Stimulated activated CD8-positive, alpha-beta memory T cell treated with anti-CD3 and anti-CD28 coated beads, Interleukin-7, amount 100 ng/mL, for 1 hour (primary cell): ENCODE data around the gene DHRS7B.
"Not testable (repeated sequence)": the region's sequence is repeated elsewhere in the genome, so short reads cannot be mapped to it uniquely, and the experiment has no call there.

ENCODE experiments used
- DNase-seq, 2 donors: peaks; one replicate each; pipeline ENCODE4 v3.0.0-alpha.2; 2020; ENCODE audit warnings: low read depth in 2 of 2

The DHRS7B gene

DNA sequence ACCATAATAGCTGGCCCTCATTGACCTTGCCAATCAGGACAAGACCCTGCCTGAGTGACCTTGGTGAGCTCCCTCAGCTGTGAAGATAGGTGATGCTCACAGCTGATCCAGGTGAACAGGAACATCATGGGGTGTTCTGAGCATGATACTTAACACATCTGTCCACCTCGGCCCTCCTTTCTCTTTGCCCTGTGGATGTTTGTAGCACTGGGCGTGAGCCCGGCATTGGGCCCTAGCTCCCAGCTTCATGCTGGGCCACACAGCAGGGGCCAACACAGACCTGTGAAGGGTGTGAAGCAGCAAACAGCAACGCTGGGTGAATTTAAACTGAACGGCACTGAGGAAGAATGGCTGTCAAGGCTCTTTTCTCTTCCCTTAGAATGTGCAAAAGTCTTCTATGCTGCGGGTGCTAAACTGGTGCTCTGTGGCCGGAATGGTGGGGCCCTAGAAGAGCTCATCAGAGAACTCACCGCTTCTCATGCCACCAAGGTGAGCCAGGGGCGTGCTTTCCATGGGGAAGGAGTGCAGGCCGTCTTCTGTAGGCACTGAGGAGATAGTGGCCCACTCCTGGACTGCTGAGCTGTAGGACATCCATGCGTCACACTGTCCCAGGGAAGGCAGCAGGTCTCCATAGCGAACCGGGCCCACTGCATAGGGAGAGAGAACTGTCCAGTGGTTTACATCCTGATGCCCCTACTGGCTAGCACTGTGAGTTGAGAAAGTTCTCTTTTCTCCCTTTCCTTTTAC is 51.3 kb downstream of the DHRS7B start:
- no peak for DNase-seq

DNA sequence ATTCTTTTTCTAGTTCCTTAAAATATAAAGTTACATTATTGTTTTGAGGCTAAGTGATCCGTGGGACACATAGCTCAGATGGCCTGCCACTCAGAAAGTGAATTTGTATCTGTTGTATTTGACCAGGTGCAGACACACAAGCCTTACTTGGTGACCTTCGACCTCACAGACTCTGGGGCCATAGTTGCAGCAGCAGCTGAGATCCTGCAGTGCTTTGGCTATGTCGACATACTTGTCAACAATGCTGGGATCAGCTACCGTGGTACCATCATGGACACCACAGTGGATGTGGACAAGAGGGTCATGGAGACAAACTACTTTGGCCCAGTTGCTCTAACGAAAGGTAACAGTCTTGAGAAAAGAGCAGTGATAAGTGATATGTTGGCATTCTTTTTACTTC is 56.7 kb downstream of the DHRS7B start:
- no peak for DNase-seq

DNA sequence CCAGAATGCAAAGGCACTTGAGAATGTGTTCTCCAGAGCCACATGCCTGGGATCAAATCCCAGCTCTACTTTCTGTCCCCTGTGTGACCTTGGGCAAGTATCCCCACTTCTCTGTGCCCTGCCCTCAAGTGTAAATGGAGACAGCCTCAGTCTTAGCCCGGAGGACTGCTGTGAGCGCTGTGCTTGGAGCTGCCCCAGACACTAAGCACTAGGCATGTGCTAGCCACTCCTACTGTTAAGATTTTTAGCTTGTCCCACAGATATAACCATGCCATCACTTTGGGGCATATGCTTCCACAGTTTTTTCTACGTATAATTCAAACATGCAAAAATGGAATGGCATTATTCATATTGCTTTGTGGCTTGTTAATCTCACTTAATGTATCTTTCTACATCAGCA is 57.8 kb downstream of the DHRS7B start:
- DNase-seq = no peak

DNA sequence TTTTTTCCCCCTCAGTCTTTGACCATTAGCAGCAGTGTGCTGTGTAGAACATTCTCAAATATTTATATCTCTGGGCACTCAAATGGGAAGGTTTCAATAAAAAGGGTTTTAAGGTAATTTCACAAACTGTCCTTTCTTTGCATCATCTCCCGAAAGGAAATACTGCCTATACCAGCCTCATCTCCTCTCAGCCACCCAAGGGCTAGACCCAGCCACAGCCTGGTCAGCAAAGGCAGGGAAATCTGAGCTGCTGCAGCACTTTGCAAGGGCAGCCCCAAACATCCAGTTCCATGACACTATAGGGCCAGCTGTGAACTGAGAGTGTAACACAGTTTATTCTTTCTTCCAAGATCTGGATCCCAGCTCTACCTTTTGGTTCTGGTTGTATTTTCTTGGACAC is 58.3 kb downstream of the DHRS7B start:
- no peak for DNase-seq

DNA sequence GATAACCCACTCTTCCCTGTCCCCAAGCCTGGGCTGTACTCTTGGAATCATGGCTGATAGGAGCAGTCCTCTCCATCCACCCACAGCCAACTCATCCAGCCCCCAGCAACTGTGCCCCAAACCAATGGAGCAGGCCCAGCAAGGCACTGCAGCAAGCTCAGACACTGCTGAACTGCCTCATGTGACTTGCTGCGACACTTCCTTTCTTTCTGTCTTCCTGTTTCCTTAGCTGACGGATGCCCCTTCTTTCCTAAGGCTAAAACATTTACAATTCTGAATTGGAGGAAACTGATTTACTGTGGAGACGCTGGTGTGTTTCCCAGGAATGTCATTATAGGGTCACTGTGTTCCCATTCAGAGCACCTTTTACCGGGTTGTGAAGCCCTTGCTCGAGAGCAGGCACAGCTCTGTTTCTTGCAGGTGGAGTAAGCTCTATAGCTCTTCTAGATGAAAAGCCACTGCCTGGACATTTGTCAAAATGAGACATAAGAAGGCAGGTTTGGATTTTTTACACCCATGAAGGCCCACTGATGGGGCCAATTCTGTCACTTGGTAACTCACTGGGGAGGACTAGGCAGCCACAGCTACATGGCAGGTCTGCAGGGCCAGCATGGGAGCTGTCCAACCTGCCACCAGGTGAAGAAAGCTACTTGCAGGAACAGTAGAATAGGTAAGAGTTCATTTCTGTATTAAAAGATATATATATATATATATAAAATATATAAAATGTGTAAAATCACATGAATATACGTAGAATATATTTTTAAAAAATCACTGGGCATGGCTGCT is 59.8 kb downstream of the DHRS7B start:
- no peak for DNase-seq

DNA sequence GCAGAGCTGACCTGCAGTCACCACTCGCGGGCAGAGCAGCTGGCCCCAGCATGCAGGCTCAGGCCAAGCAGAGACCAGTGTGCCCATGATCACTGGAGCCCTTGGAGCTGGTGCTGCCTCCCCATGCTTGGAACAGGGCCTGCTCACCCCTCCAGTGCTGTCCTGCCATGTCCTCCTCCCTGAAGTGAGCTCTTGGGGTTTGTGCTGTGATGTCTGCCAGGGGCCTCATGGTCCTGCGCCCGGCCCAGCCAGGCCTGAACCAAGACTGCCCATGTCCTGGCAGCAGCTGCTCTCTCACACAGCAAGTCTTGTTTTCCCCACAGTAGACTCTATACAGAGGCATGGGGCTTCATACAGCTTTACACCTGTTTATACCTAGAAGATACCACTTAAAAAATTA is 62.6 kb downstream of the DHRS7B start:
- no peak for DNase-seq

DNA sequence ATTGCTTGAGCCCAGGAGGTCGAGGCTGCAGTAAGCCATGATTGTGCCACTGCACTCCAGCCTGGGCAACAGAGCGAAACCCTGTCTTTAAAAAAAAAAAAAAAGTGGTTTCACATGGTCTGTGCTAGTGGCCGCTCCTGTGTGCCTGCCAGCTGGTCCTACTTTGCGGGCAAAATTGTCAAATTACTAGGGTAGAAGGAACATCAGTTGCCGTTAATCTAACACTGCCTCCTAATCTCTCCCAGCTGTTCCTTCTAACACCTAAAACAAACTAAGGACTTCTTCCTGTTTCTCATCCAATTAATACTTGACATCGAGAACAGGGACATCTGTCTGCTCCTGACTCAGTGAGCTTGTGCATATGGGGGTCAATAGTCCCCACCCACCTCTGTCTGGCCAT is 63.3 kb downstream of the DHRS7B start:
- no peak for DNase-seq

DNA sequence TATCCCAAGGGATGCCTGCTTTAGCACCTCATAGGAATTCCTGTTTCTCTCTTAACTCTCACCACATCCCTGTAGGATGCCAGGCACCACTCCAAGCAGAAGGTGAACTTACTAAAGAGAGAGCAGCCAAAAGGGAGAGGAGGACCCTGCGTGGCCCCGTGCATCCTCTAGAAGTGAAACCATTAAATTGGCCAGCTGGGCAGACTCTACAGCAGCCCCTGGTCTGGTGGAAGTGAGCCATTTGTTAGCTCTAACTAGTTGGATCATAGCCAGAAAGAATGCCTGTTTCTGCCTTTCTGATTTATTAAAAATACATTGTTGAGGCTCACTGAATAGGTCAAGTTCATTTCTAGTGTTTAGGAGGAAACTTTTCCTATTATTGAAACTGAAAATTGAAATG is 64.9 kb downstream of the DHRS7B start:
- no peak for DNase-seq

DNA sequence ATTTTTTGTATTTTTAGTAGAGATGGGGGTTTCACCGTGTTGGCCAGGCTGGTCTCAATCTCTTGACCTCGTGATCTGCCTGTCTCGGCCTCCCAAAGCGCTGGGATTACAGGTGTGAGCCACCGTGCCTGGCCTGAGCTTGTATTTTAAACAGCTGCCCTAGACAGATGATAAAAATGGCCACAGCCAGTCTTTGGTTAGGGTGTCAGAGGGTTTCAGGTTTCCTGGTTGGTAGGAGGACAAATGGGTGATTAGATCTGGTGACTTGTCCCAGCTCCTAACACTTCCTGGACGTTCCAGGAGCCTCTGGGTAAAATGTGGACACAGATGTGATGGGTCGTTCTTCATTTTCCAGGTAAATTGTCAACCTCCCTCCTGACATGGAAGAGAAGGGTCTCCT is 65.7 kb downstream of the DHRS7B start:
- DNase-seq = not testable (repeated sequence)

DNA sequence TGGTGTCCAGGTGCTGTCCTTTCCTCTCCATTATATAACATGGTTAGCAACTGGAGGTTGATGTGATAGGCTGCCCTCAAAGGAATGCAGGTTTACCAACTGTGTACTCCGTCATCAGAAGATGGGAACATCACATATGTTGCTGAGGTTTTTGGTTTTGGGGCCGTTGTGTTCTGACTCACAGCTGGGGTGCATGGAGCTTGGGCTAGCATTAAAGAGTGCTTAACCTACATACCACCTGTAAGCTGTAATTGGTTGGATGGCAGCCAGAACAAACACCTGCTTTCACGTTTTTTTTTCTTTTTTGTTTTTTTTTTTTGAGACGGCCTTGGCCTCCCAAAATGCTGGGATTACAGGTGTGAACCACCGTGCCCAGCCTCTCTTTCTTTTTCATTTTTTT is 66.3 kb downstream of the DHRS7B start:
- no peak for DNase-seq

DNA sequence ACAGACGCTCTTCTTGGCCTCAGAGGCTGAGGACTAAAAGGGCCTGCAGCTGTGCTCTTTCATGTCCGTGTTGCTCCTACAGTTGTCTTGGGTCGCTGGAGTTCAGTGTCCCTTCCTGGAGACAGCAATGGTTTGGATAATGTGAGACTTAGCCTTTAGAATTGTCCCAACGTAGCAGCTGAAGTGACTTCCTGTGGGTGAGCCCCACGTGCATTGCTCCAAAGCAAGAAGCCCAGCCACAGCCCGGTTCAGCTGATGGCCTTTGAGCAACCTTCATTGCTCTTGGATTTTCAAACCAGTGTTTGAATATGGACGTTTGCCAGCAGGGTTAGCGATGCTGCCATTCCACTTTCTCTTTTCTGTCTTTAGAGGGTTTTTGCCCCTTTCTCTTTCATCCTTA is 67.5 kb downstream of the DHRS7B start:
- no peak for DNase-seq

DNA sequence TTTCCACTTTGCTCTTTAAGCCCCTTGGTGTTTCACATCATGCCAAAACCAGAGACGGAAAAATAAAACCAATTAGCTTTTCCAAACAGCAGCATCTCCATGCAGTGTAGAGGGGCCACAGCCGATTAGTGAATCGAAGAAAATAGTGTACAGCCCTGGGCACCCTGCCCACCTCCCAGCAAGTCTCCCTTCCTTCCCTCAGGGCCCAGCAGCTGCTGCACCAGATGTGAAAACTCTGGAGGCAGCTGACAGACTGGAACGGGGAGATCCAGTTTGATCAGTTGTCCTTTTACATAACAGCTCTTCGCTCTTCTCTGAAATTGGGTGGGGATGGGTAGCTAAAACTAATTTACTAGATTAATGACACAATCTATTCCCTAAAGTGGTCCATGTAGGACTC is 67.9 kb downstream of the DHRS7B start:
- DNase-seq = no peak

DNA sequence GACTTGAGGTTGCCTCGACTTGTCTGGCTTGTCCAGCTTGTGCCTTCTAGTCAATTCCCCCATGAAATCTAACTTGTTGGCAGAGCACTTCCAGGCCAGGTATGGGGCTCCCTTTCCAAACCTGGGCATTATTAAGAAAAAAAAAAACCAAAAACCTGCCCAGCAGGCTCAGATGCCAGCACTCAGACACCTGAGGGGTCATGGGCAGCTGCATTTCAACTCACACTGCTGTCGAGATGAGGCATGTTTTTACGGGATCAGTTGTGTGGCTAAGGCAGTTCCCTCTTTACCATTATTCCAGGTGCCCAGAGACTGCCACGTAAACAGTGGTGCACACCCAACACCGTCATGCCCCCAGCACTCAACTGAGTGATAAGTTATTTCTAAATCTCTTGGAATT is 69.4 kb downstream of the DHRS7B start:
- no peak for DNase-seq

DNA sequence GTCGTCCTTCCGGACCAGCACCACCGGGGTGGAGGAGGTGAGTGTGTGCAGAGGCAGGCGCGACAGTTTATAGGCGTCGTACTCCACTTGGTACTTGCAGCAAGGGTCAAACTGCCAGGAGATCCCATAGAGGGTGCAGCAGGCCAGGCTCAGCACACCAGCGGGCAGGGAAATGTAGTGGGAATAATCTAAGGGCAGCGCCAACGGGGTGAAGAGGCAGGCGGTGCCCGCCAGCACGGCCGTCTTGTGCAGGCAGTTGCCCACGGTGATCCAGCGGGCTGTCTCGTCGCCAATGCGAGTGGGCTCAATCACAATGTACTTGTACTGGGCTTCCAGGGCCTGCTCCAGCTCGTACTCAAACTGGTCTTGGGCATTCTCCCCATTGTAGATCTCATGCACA is 71.6 kb downstream of the DHRS7B start:
- DNase-seq = no peak

DNA sequence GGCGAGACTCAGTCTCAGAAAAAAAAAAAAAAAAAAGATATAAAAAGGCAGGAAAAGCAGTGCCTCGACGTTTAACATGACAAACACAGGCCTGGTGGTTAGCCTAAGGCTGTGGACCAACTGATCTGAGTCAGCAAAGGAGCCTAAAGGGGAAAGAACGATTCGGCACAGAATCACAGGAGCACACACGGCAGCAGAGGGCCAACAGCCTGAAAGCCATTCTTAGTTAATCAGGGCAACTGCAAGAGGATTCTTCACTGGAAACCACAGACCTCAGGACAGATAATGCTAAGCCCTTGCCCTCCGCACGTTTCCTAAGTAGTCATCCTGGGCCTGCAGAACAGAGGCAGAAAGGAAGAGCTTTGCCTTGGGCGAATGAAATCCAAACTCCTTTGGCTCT is 72.5 kb downstream of the DHRS7B start:
- no peak for DNase-seq

DNA sequence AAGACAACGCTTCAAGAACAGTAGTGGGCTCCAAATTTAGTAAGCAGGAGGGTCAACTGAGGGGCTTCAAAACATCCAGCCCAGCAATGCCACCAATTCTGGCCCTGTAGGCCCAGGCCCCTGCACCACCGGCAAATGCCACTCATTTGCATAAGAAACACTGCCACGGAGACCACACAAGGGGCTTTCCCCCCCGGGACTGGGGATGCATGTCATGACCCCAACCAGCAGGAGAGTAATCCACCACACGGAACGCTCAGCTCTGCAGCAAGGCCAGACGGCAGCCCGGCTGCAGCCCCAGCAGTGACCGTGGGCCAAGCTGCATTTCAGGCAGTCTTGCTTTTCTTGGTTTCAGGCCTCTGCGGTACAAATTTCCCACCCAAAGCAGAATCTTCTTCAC is 73.1 kb downstream of the DHRS7B start:
- no peak for DNase-seq

DNA sequence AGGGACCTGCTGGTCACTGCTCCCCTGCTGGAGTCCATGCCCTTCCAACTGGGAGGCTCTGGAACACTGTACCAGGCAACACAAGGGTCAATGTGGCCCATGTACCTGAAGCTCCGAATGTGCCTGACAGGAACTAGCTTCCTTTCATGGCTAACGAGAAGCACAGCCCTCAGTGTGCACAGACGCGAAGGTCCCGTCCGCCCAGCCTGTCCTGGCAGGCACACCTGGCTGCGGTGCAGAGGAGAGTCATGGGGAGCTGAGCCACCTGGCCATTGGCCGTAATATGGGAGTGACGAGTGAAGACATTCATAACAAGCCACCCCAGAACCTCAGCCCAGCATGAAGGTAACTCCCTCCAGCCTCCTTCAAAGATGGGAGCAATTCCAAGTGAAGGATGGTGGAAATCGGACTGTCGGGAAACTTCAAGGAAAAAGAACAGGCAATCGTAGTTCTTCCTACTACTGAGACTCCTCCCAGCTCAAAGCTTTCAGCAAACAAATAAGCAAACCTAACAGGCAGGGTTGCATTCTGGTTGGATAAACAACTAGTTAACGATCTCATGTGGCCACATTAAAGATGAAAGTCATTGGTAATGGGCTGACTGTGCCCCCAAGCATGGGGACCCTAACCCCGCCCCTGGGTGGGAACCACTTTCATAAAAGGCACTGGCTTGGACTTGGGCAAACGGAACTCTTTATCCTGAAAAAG is 74.0 kb downstream of the DHRS7B start:
- no peak for DNase-seq

DNA sequence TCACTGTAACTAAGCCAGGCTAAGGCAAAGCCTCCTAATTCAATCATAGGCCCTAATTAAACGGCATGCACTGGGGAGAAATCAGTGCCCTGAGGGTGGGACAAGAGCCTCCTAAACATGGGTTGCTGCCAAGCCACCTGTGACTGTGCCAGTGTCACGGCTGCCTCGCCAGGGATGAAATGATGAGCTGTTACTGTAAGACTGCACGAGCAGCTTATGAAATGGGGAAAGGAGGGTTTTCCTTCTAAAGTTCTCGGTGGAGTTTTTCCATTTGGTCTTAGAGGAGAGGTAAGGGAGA is 74.5 kb downstream of the DHRS7B start:
- DNase-seq = no peak

DNA sequence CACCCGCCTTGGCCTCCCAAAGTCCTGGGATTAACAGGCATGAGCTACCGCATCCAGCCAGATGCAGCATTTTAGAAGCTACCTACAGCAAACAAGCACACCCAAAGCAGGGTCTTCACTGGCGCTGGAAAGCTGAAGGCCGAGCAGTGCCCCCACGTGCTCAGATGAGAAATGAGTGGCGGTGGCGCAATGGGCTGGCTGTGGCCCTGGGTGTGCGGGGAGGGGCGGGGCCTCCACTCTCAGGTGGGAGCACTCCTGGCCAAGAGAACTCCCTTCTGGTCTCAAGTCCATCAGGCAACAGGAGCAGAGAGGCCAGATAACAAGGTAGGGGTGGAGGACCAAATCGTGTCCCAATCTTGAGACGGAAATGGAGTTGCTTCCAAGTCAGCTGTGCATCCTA is 75.1 kb downstream of the DHRS7B start:
- DNase-seq = no peak

DNA sequence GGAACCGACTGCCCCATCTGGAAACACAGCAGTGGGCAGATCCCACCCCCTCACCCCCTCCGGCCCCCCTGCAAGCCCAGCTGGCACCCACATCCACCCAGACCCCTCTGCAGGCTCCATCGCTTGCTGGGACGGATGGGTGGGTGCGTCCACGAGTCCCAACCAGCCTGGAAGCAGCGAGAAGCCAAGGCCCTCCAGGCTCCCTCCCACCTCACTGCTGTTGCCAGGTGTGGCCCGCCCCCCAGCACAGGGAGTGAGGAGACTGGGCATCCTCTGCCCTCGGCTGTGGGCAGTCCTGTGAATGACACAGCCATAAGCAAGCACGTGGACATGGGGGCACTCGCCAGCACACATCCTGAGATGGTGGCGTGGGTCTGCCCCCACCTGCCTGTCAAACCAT is 75.7 kb downstream of the DHRS7B start:
- no peak for DNase-seq

DNA sequence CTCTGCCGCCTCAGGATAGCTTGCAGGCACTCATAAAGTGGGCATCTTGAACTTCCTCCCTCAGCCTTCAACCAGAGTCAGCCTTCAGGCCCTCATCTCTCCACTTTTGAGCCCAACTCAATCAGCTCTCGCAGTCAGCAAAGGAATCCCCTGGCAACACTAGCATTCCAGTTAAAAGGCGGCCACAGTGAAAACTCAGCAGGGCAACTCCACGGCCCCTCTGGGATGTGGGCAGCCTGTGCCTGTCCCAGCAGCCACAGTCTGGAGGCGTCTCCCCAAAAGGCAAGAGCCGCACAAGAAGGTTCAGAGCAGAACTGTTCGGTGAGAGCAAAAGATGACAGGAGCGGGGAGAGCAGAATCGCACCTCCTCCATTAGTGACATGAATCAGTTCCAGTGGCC is 78.2 kb downstream of the DHRS7B start:
- no peak for DNase-seq

DNA sequence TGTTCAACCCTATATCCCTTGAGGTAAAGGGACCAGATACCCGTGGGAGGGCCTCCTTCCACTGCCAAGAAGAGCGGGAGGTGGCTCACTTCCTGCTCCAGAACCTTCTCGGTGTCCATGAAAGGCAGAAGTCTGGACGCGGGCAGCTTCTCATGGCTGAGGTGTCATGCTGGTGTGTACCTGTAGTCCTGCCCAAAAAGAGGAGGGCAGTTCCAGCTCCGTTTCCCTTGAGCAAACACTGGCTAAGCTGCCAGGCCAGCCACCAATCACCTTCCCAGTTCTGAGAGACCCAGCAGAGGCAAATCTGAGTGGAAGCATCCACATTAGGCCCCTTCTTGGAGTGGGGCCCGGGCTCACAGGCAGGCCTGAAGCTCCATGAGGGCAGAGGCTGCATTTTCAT is 81.6 kb downstream of the DHRS7B start:
- no peak for DNase-seq

DNA sequence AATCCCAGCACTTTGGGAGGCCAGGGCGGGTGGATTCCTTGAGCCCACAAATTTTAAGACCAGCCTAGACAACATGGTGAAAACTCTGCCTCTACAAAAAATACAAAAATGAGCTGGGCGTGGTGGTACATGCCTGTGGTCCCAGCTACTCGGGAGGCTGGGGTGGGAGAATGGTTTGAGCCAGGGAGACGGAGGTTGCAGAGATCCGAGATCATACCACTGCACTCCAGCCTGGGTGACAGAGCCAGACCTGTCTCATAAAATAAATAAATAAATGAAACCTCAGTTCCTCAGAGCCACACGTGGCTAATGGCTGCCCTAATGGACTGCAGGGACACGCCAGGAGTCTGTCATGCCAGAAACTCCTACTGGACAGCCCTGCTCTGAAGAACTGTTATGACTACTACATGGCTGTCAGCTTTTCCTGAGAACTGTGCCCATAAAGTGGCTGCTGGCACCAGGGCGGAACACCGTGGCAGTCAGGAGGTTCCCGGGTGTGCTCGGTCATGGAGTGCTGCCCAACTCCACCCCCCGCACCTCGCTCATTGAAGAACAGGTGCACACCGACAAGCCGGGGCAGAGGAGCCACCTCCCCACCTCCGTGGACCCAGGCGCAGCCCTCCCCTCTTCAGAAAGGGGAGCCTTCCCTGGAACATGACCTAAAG is 82.9 kb downstream of the DHRS7B start:
- no peak for DNase-seq
